Mucosa of descending colon (tissue), 3 donors: Measurements from ENCODE around the gene RAB11FIP5. TPM values are rescaled to one million over a fixed set of nuclear protein-coding genes. Genes with fewer than 3 reads are reported as not detected.

ENCODE experiments used
- ATAC-seq: fragments of 200-7000 bp; cut with Tn5 transposase; one replicate; pipeline ENCODE4 v1.9.1; 2020; ENCODE audit warnings: mild to moderate bottlenecking, moderate library complexity
- DNase-seq, 3 donors: peaks; one replicate each; pipeline ENCODE4 v3.0.0-alpha.2; 2020
- H3K36me3 ChIP-seq: fragments of 200-600 bp; one replicate; pipeline ENCODE4 v1.8.0; 2021; ENCODE audit warnings: low read depth, mild to moderate bottlenecking
- H3K4me1 ChIP-seq: fragments of 200-600 bp; one replicate; pipeline ENCODE4 v1.8.0; 2021; ENCODE audit warnings: low read depth, mild to moderate bottlenecking
- H3K4me3 ChIP-seq: fragments of 200-600 bp; one replicate; pipeline ENCODE4 v1.8.0; 2021; ENCODE audit warnings: mild to moderate bottlenecking
- H3K9me3 ChIP-seq: fragments of 200-600 bp; one replicate; pipeline ENCODE4 v1.8.0; 2021; ENCODE audit warnings: mild to moderate bottlenecking
- CTCF ChIP-seq: fragments of 200-600 bp; IDR thresholded peaks from one replicate; pipeline ENCODE4 v1.8.0; 2022; ENCODE audit warnings: antibody characterized with exemption, mild to moderate bottlenecking
- intact Hi-C, 2 donors: fragments of 100-400 bp; cut with DNase I in 1 of 2; cut with micrococcal nuclease in 1 of 2; formaldehyde crosslinking; loops; one replicate each; pipeline versions ENCODE4 v1.11.0 to v1.11.1; 2022; cut with DNase I, micrococcal nuclease
- total RNA-seq, 3 donors: library from RNA; stranded (reverse); fragmentation: NEBNext Ultra II Directional in 2 of 3; extraction: Animal tissue kit (Norgen Biotek cat#: 25700) in 2 of 3; gene quantifications; one replicate each; pipeline versions ENCODE4 v1.2.1 to v1.2.4, GENCODE V29; 2021 to 2023
- donor health status: DM: no; HTN: no; CAD: no; lungs with moderate emphysema.
- donor health status: DM: no; HTN: no; CAD: no.
- donor health status: DM: no; HTN: yes; CAD: no.

The RAB11FIP5 gene
- total RNA-seq, 3 donors from 2014 or later = 17.8 to 27.9 (median 18.3) TPM

GRCh38 chr2:73082523-73083410 lies 30.0 kb downstream of the RAB11FIP5 start:
- intact Hi-C loops = loop anchor here in 1 of 2 donors (10.0 kb wide), 1 partner anchor 188 kb away; no protein-coding TSS in a partner anchor
- Histone ChIP-seq H3K4me3 (no peak overlapping the region), H3K9me3 (no peaks in the 10 kb centered on the region), H3K4me1 (no peaks in the 10 kb centered on the region), H3K36me3 (no peaks in the 10 kb centered on the region)
- DNase-seq = no peak
- no peak for TF ChIP-seq CTCF
- ATAC-seq = no peak

- intact Hi-C loops = loop anchor here in 1 of 2 donors (10.0 kb wide), 1 partner anchor 186 kb away; no protein-coding TSS in a partner anchor
- H3K4me1 ChIP-seq = no peaks in the 10 kb centered on the region
- TF ChIP-seq CTCF = no peak
- no peaks in the 10 kb centered on the region for H3K9me3 ChIP-seq
- H3K36me3 ChIP-seq = no peaks in the 10 kb centered on the region
- ATAC-seq (no peak), DNase-seq (no peak)
- H3K4me3 ChIP-seq = no peak overlapping the region
Observed at GRCh38 chr2:73081181-73081671, 31.5 kb downstream of the RAB11FIP5 start.

GRCh38 chr2:73080321-73081131 lies 32.2 kb downstream of the RAB11FIP5 start:
- intact Hi-C loops = loop anchor here in 1 of 2 donors (10.0 kb wide), 1 partner anchor 186 kb away; no protein-coding TSS in a partner anchor
- no peak for ATAC-seq
- Histone ChIP-seq H3K36me3 (no peaks in the 10 kb centered on the region), H3K9me3 (no peaks in the 10 kb centered on the region), H3K4me1 (no peaks in the 10 kb centered on the region), H3K4me3 (no peak overlapping the region)
- no peak for TF ChIP-seq CTCF
- DNase-seq = no peak

GRCh38 chr2:73079636-73080035 lies 33.1 kb downstream of the RAB11FIP5 start:
- TF ChIP-seq CTCF = no peak
- Histone ChIP-seq H3K36me3 (no peaks in the 10 kb centered on the region), H3K9me3 (no peaks in the 10 kb centered on the region), H3K4me1 (no peaks in the 10 kb centered on the region), H3K4me3 (no peak overlapping the region)
- intact Hi-C loops = loop anchor here in 1 of 2 donors (10.0 kb wide), 1 partner anchor 185 kb away; no protein-coding TSS in a partner anchor
- no peak for DNase-seq
- no peak for ATAC-seq
